Omental fat pad (tissue), 4 donors: Measurements from ENCODE around the gene MAU2. TPM values are rescaled to one million over a fixed set of nuclear protein-coding genes. Genes with fewer than 3 reads are reported as not detected.

ENCODE experiments used
- ATAC-seq: fragments of 150-250 bp; one replicate; pipeline ENCODE4 v1.9.1; 2016; ENCODE audit warnings: mild to moderate bottlenecking, moderate library complexity; ENCODE audit not compliant: low FRiP score
- DNase-seq: peaks from one replicate; pipeline ENCODE4 v3.0.0-alpha.2; 2019; ENCODE audit warnings: low spot score
- CTCF ChIP-seq, 3 donors: fragments of 450-650 bp; IDR thresholded peaks; one replicate each; pipeline ENCODE4 v1.5.1; 2016 to 2017; ENCODE audit warnings: antibody characterized with exemption in 3 of 3, mild to moderate bottlenecking in 3 of 3, moderate library complexity in 2 of 3
- total RNA-seq, 4 donors: library from RNA; depleted of rRNA; stranded (reverse); fragments of >200 nt; gene quantifications; one replicate each; pipeline ENCODE4 v1.1.0, GENCODE V29; 2016

MAU2 gene
- total RNA-seq, 4 donors from 2014 or later: 27.6 to 78.5 (median 44.3) TPM

GRCh38 chr19:19327672-19328071, 7.0 kb downstream of the MAU2 start:
- TF ChIP-seq CTCF (IDR thresholded peaks at IDR 0.05): no peak
- ATAC-seq (no peak), DNase-seq (no peak)

- no peak for TF ChIP-seq CTCF (IDR thresholded peaks at IDR 0.05)
- DNase-seq (no peak), ATAC-seq (no peak)
Observed at GRCh38 chr19:19329126-19329525, 8.5 kb downstream of the MAU2 start.

- DNase-seq (no peak), ATAC-seq (no peak)
- TF ChIP-seq CTCF (IDR thresholded peaks at IDR 0.05): no peak
Observed at GRCh38 chr19:19334063-19334988, 13.7 kb downstream of the MAU2 start.

- DNase-seq (no peak), ATAC-seq (no peak)
- no peak for TF ChIP-seq CTCF (IDR thresholded peaks at IDR 0.05)
Observed at GRCh38 chr19:19334989-19335344, 14.3 kb downstream of the MAU2 start.

GRCh38 chr19:19335408-19336158, 15.0 kb downstream of the MAU2 start:
- ATAC-seq: no peak
- DNase-seq: no peak
- TF ChIP-seq CTCF (IDR thresholded peaks at IDR 0.05): no peak

- DNase-seq (no peak), ATAC-seq (no peak)
- TF ChIP-seq CTCF (IDR thresholded peaks at IDR 0.05): no peak
Observed at GRCh38 chr19:19336597-19336996, 16.0 kb downstream of the MAU2 start.
